ENCODE measurements around the gene C2orf72.
"Not testable (repeated sequence)": the region's sequence is repeated elsewhere in the genome, so short reads cannot be mapped to it uniquely, and the experiment has no call there.

C2orf72 gene

DNA sequence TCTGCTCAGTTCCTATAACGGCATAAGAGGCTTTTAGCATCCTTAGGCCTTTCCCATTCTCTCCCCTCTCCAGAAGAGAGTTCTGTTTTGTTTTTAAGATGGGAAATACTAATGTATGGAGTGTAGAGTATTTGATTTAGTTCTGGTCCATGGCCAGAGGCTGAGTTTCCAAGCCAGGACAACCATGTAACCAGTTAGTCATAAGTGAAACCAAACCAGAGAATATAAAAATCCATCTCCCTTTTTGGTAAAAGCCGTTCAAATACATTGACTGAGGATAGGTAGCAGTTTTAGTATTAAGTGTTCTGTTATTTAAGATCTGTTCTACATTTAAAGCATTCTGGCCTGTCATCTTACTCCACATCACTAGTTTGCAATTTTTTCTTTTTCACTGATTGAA is 22.4 kb downstream of the C2orf72 start:
- Histone ChIP-seq H3K27ac (ENCODE audit: poor library complexity, severe bottlenecking) (no peak overlapping the region), H3K27me3 (ENCODE audit: insufficient read depth, poor library complexity, severe bottlenecking) (no peaks in the 10 kb centered on the region), H3K4me3 (ENCODE audit: severe bottlenecking) (no peak overlapping the region), H3K9me3 (ENCODE audit: severe bottlenecking) (no peaks in the 10 kb centered on the region), H3K36me3 (ENCODE audit: low read depth) (peaks cover 58% of the 10 kb centered on the region), H3K4me1 (ENCODE audit: insufficient read depth, poor library complexity, severe bottlenecking) (peaks cover 15% of the 10 kb centered on the region)
- DNase-seq (ENCODE audit: low spot score) (no peak), ATAC-seq (ENCODE audit: low read depth) (no peak)
- TF ChIP-seq, protein P1, sequence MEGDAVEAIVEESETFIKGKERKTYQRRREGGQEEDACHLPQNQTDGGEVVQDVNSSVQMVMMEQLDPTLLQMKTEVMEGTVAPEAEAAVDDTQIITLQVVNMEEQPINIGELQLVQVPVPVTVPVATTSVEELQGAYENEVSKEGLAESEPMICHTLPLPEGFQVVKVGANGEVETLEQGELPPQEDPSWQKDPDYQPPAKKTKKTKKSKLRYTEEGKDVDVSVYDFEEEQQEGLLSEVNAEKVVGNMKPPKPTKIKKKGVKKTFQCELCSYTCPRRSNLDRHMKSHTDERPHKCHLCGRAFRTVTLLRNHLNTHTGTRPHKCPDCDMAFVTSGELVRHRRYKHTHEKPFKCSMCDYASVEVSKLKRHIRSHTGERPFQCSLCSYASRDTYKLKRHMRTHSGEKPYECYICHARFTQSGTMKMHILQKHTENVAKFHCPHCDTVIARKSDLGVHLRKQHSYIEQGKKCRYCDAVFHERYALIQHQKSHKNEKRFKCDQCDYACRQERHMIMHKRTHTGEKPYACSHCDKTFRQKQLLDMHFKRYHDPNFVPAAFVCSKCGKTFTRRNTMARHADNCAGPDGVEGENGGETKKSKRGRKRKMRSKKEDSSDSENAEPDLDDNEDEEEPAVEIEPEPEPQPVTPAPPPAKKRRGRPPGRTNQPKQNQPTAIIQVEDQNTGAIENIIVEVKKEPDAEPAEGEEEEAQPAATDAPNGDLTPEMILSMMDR (IDR thresholded peaks at IDR 0.05; ENCODE audit: poor library complexity, severe bottlenecking), result no peak

DNA sequence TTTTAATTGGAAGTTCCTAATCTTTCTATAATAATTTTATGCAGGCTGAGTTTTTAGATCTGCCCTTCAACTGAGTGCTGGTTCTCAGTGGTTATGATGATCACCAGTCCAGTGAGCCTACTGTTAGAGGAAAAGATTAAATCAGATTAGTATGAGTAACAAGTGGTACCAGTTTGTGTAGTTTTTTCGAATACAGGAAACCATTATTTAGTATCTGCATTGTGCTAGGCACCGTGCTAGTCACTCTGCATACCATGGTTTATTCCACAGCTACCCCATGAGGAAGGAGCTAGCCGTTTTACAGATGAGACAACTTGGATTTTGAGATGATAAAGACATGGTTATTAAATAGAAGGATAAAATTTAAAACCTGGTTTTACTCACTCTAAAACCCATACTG is 25.5 kb downstream of the C2orf72 start:
- Histone ChIP-seq H3K27ac (ENCODE audit: poor library complexity, severe bottlenecking) (no peak overlapping the region), H3K9me3 (ENCODE audit: severe bottlenecking) (no peaks in the 10 kb centered on the region), H3K27me3 (ENCODE audit: insufficient read depth, poor library complexity, severe bottlenecking) (no peaks in the 10 kb centered on the region), H3K4me3 (ENCODE audit: severe bottlenecking) (no peak overlapping the region), H3K4me1 (ENCODE audit: insufficient read depth, poor library complexity, severe bottlenecking) (peaks cover 15% of the 10 kb centered on the region), H3K36me3 (ENCODE audit: low read depth) (peaks cover 89% of the 10 kb centered on the region)
- ATAC-seq (ENCODE audit: low read depth) (no peak), DNase-seq (ENCODE audit: low spot score) (no peak)
- TF ChIP-seq, protein P1 (IDR thresholded peaks at IDR 0.05; ENCODE audit: poor library complexity, severe bottlenecking), result no peak

GRCh38 chr2:231063347-231063746 is 26.0 kb downstream of the C2orf72 start:
- Histone ChIP-seq H3K27me3 (ENCODE audit: insufficient read depth, poor library complexity, severe bottlenecking) (no peaks in the 10 kb centered on the region), H3K4me1 (ENCODE audit: insufficient read depth, poor library complexity, severe bottlenecking) (peaks cover 13% of the 10 kb centered on the region), H3K27ac (ENCODE audit: poor library complexity, severe bottlenecking) (no peak overlapping the region), H3K4me3 (ENCODE audit: severe bottlenecking) (no peak overlapping the region), H3K36me3 (ENCODE audit: low read depth) (peaks cover 94% of the 10 kb centered on the region), H3K9me3 (ENCODE audit: severe bottlenecking) (no peaks in the 10 kb centered on the region)
- ATAC-seq (ENCODE audit: low read depth) (no peak), DNase-seq (ENCODE audit: low spot score) (no peak)
- TF ChIP-seq, protein P1 (IDR thresholded peaks at IDR 0.05; ENCODE audit: poor library complexity, severe bottlenecking), result no peak

- peaks cover 4% of the 10 kb centered on the region for H3K4me1 ChIP-seq (ENCODE audit: insufficient read depth, poor library complexity, severe bottlenecking)
- peaks cover 100% of the 10 kb centered on the region for H3K36me3 ChIP-seq (ENCODE audit: low read depth)
- H3K4me3 ChIP-seq (ENCODE audit: severe bottlenecking), result no peak overlapping the region
- ATAC-seq (ENCODE audit: low read depth), result no peak
- no peaks in the 10 kb centered on the region for H3K9me3 ChIP-seq (ENCODE audit: severe bottlenecking)
- no peaks in the 10 kb centered on the region for H3K27me3 ChIP-seq (ENCODE audit: insufficient read depth, poor library complexity, severe bottlenecking)
- no peak for DNase-seq (ENCODE audit: low spot score)
- no peak overlapping the region for H3K27ac ChIP-seq (ENCODE audit: poor library complexity, severe bottlenecking)
- TF ChIP-seq, protein P1 (IDR thresholded peaks at IDR 0.05; ENCODE audit: poor library complexity, severe bottlenecking), result no peak
Observed at GRCh38 chr2:231065966-231066365, 28.6 kb downstream of the C2orf72 start.

GRCh38 chr2:231067531-231067930 is 30.2 kb downstream of the C2orf72 start:
- H3K27ac ChIP-seq (ENCODE audit: poor library complexity, severe bottlenecking); H3K4me1 ChIP-seq (ENCODE audit: insufficient read depth, poor library complexity, severe bottlenecking); DNase-seq (ENCODE audit: low spot score); ATAC-seq (ENCODE audit: low read depth); H3K27me3 ChIP-seq (ENCODE audit: insufficient read depth, poor library complexity, severe bottlenecking); H3K4me3 ChIP-seq (ENCODE audit: severe bottlenecking); H3K9me3 ChIP-seq (ENCODE audit: severe bottlenecking): not testable (repeated sequence)
- H3K36me3 ChIP-seq (ENCODE audit: low read depth), result peaks cover 100% of the 10 kb centered on the region

Measured in RWPE2 (cell line).